ENCODE data around the gene OBP2B. TPM values are rescaled to one million over a fixed set of nuclear protein-coding genes. Genes with fewer than 3 reads are reported as not detected.
A peak's percentile ranks its signal among the peaks of the same experiment; 100 is the strongest.
"Not testable (repeated sequence)": the region's sequence is repeated elsewhere in the genome, so short reads cannot be mapped to it uniquely, and the experiment has no call there.

The OBP2B gene
- polyA plus RNA-seq, 4 donors: not detected

- H3K4me3 ChIP-seq (ENCODE audit: low read depth in 1 of 3, low read length in 3 of 3); FAIRE-seq; DNase-seq; H3K36me3 ChIP-seq (ENCODE audit: control insufficient read depth in 3 of 3, insufficient read depth in 2 of 3, low read depth in 1 of 3, low read length in 3 of 3); H3K9me3 ChIP-seq (ENCODE audit: control insufficient read depth in 2 of 2, insufficient read depth in 1 of 2, low read depth in 1 of 2, low read length in 1 of 2); H3K27me3 ChIP-seq (ENCODE audit: control insufficient read depth in 3 of 3, insufficient read depth in 3 of 3, low read length in 3 of 3): not testable (repeated sequence)
- peaks cover 0 to 10% (median 0%) of the 10 kb centered on the region in 3 donors for H3K4me1 ChIP-seq (ENCODE audit: control insufficient read depth in 3 of 3, insufficient read depth in 2 of 3, low read depth in 1 of 3, low read length in 2 of 3)
- 57 to 68% (median 66%) methylated on average over 15 to 19 of the region's 19 CpGs for WGBS, 3 donors
- peak overlapping the region in 1 of 3 donors; percentile 77 for H3K27ac ChIP-seq (ENCODE audit: low read depth in 1 of 3, low read length in 2 of 3)
Measured at GRCh38 chr9:133236291-133237034, 27.4 kb upstream of the OBP2B start.

GRCh38 chr9:133235549-133236222 is 26.6 kb upstream of the OBP2B start:
- Histone ChIP-seq H3K27ac (ENCODE audit: low read depth in 1 of 3, low read length in 2 of 3) (no peak overlapping the region), H3K36me3 (ENCODE audit: control insufficient read depth in 3 of 3, insufficient read depth in 2 of 3, low read depth in 1 of 3, low read length in 3 of 3) (no peaks in the 10 kb centered on the region), H3K27me3 (ENCODE audit: control insufficient read depth in 3 of 3, insufficient read depth in 3 of 3, low read length in 3 of 3) (no peaks in the 10 kb centered on the region), H3K4me1 (ENCODE audit: control insufficient read depth in 3 of 3, insufficient read depth in 2 of 3, low read depth in 1 of 3, low read length in 2 of 3) (peaks cover 0 to 10% (median 0%) of the 10 kb centered on the region in 3 donors), H3K9me3 (ENCODE audit: control insufficient read depth in 2 of 2, insufficient read depth in 1 of 2, low read depth in 1 of 2, low read length in 1 of 2) (no peaks in the 10 kb centered on the region), H3K4me3 (ENCODE audit: low read depth in 1 of 3, low read length in 3 of 3) (no peak overlapping the region)
- 74 to 80% (median 75%) methylated on average over 10 to 11 of the region's 11 CpGs for WGBS, 3 donors
- FAIRE-seq: no peak
- no peak for DNase-seq

GRCh38 chr9:133234577-133235322 is 25.7 kb upstream of the OBP2B start:
- FAIRE-seq: no peak

DNA sequence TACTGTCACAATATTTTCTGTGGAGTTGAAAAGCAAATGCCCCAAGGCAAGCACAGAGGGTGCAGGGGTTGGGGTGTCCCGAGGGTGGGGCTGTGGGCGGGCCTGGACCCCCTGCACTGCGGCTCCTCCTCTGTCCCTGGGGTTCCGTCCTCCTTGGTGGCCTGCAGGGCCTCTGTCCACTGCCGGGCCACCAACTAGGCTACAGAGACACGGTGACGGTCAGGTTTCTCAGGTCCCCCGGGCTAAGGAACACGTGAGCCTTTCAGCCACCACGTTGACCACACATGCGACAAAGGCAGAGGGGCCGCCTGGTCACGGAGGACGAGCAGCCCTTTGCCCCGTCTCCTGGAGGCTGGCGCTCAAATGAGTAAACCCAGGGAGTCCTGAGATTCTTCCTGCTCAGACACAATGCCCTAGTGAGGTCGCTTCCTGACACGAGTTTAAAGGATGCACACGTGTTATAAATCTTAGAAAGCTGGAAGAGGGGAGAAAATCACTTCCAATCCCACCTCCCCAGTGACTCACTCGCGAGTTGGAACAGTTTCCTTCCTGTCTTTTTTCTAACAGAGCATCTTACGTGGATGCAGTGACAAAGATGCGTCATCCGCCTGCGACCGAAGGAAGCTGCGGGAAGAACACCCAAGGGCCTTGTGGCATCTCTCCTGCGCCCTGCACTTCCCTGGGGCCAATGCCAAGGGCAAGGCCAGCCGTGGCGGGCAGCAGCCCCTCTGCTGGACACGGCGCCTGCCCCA is 24.8 kb upstream of the OBP2B start:
- no peaks in the 10 kb centered on the region for H3K27me3 ChIP-seq (ENCODE audit: control insufficient read depth in 3 of 3, insufficient read depth in 3 of 3, low read length in 3 of 3)
- no peak for FAIRE-seq
- H3K4me1 ChIP-seq (ENCODE audit: control insufficient read depth in 3 of 3, insufficient read depth in 2 of 3, low read depth in 1 of 3, low read length in 2 of 3): peaks cover 0 to 5% (median 0%) of the 10 kb centered on the region in 3 donors
- 81 to 85% (median 82%) methylated on average over 29 to 32 of the region's 32 CpGs for WGBS, 3 donors
- H3K4me3 ChIP-seq (ENCODE audit: low read depth in 1 of 3, low read length in 3 of 3): no peak overlapping the region
- peak overlapping the region in 1 of 3 donors; percentile 41 for H3K27ac ChIP-seq (ENCODE audit: low read depth in 1 of 3, low read length in 2 of 3)
- no peak for DNase-seq
- H3K36me3 ChIP-seq (ENCODE audit: control insufficient read depth in 3 of 3, insufficient read depth in 2 of 3, low read depth in 1 of 3, low read length in 3 of 3): no peaks in the 10 kb centered on the region
- no peaks in the 10 kb centered on the region for H3K9me3 ChIP-seq (ENCODE audit: control insufficient read depth in 2 of 2, insufficient read depth in 1 of 2, low read depth in 1 of 2, low read length in 1 of 2)

More at GRCh38 chr9:133234577-133235322, 25.7 kb upstream of the OBP2B start:
- Histone ChIP-seq H3K4me1 (ENCODE audit: control insufficient read depth in 3 of 3, insufficient read depth in 2 of 3, low read depth in 1 of 3, low read length in 2 of 3) (peaks cover 0 to 10% (median 0%) of the 10 kb centered on the region in 3 donors), H3K36me3 (ENCODE audit: control insufficient read depth in 3 of 3, insufficient read depth in 2 of 3, low read depth in 1 of 3, low read length in 3 of 3) (no peaks in the 10 kb centered on the region), H3K9me3 (ENCODE audit: control insufficient read depth in 2 of 2, insufficient read depth in 1 of 2, low read depth in 1 of 2, low read length in 1 of 2) (no peaks in the 10 kb centered on the region), H3K27ac (ENCODE audit: low read depth in 1 of 3, low read length in 2 of 3) (peak overlapping the region in 1 of 3 donors; percentile 41), H3K27me3 (ENCODE audit: control insufficient read depth in 3 of 3, insufficient read depth in 3 of 3, low read length in 3 of 3) (no peaks in the 10 kb centered on the region), H3K4me3 (ENCODE audit: low read depth in 1 of 3, low read length in 3 of 3) (no peak overlapping the region)
- no peak for DNase-seq
- WGBS, 3 donors: 88 to 92% (median 91%) methylated on average over 29 to 31 of the region's 31 CpGs

DNA sequence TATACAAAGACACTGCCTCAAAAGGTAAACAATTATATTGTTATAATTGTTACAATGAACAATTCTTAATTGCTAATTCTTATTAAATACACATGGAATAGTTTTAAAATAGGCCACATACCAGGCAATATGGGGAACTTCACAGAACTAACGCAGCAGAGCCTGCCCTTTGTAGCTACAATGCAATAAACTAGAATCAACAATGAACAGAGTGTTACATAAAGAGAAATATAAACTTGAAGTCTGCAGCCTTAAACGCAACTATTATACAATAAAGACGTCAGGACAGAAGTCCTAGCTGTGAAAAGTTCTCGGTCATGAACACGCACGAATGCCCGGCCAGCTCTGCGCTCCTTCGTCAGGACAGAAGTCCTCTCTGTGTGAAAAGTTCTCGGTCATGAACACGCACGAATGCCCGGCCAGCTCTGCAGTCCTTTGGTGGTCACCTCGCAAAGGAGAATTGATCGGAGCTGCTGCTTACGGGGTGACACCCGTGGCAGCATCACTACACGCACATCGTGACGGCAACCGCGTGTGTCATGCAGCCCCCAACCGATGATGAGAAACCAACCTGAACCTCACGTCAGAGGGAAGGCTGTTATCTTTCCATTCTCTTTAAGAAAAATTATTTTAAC is 23.0 kb upstream of the OBP2B start:
- not testable (repeated sequence) for DNase-seq; H3K27ac ChIP-seq (ENCODE audit: low read depth in 1 of 3, low read length in 2 of 3); FAIRE-seq; H3K4me1 ChIP-seq (ENCODE audit: control insufficient read depth in 3 of 3, insufficient read depth in 2 of 3, low read depth in 1 of 3, low read length in 2 of 3); H3K4me3 ChIP-seq (ENCODE audit: low read depth in 1 of 3, low read length in 3 of 3); H3K27me3 ChIP-seq (ENCODE audit: control insufficient read depth in 3 of 3, insufficient read depth in 3 of 3, low read length in 3 of 3); H3K36me3 ChIP-seq (ENCODE audit: control insufficient read depth in 3 of 3, insufficient read depth in 2 of 3, low read depth in 1 of 3, low read length in 3 of 3); H3K9me3 ChIP-seq (ENCODE audit: control insufficient read depth in 2 of 2, insufficient read depth in 1 of 2, low read depth in 1 of 2, low read length in 1 of 2)
- WGBS, 3 donors: 79 to 85% (median 83%) methylated on average over 24 of the region's 24 CpGs

DNA sequence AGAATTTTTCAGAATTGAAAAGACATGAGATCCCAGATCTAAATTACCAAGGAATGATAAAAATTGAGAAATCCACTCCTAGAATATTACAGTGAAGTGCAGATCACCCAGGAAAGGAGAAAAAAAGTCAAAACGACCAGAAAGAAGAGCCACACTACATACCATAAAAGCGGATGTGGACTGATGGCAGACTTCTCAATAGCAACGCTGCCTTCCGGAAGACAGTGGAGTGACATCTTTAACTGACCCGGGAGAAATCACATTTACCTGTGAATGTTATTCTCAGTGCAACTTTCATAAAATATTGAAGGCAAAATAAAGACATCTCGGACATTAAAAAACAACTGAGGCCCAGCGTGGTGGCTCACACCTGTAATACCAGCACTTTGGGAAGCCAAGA is 21.5 kb upstream of the OBP2B start:
- H3K27ac ChIP-seq (ENCODE audit: low read depth in 1 of 3, low read length in 2 of 3); DNase-seq; H3K36me3 ChIP-seq (ENCODE audit: control insufficient read depth in 3 of 3, insufficient read depth in 2 of 3, low read depth in 1 of 3, low read length in 3 of 3); H3K4me1 ChIP-seq (ENCODE audit: control insufficient read depth in 3 of 3, insufficient read depth in 2 of 3, low read depth in 1 of 3, low read length in 2 of 3); FAIRE-seq; H3K9me3 ChIP-seq (ENCODE audit: control insufficient read depth in 2 of 2, insufficient read depth in 1 of 2, low read depth in 1 of 2, low read length in 1 of 2); H3K4me3 ChIP-seq (ENCODE audit: low read depth in 1 of 3, low read length in 3 of 3); H3K27me3 ChIP-seq (ENCODE audit: control insufficient read depth in 3 of 3, insufficient read depth in 3 of 3, low read length in 3 of 3): not testable (repeated sequence)
- WGBS, 3 donors: 91 to 93% (median 91%) methylated on average over 7 of the region's 7 CpGs

- 85 to 88% (median 86%) methylated on average over 5 of the region's 5 CpGs for WGBS, 3 donors
- H3K4me3 ChIP-seq (ENCODE audit: low read depth in 1 of 3, low read length in 3 of 3): no peak overlapping the region
- H3K27me3 ChIP-seq (ENCODE audit: control insufficient read depth in 3 of 3, insufficient read depth in 3 of 3, low read length in 3 of 3): no peaks in the 10 kb centered on the region
- DNase-seq: no peak
- FAIRE-seq: no peak
- no peaks in the 10 kb centered on the region for H3K36me3 ChIP-seq (ENCODE audit: control insufficient read depth in 3 of 3, insufficient read depth in 2 of 3, low read depth in 1 of 3, low read length in 3 of 3)
- H3K4me1 ChIP-seq (ENCODE audit: control insufficient read depth in 3 of 3, insufficient read depth in 2 of 3, low read depth in 1 of 3, low read length in 2 of 3): no peaks in the 10 kb centered on the region
- H3K9me3 ChIP-seq (ENCODE audit: control insufficient read depth in 2 of 2, insufficient read depth in 1 of 2, low read depth in 1 of 2, low read length in 1 of 2): no peaks in the 10 kb centered on the region
- no peak overlapping the region for H3K27ac ChIP-seq (ENCODE audit: low read depth in 1 of 3, low read length in 2 of 3)
Measured at GRCh38 chr9:133230093-133230492, 21.0 kb upstream of the OBP2B start.

All from small intestine (tissue), 7 donors.